Loucy (cell line): ENCODE data around the gene CCDC8.

Source experiments
- CTCF ChIP-seq: fragments of 200-600 bp; sonication (generic); conservative IDR thresholded peaks from 2 replicates; pipeline ENCODE4 v1.5.1; 2014; ENCODE audit warnings: mild to moderate bottlenecking, antibody characterized with exemption, low read length
- EZH2phosphoT487 ChIP-seq: fragments of 200-600 bp; IDR thresholded peaks from 2 replicates; pipeline ENCODE4 v1.6.1; 2018; ENCODE audit warnings: antibody characterized with exemption, mild to moderate bottlenecking, moderate library complexity, borderline replicate concordance

GRCh38 chr19:46452186-46452585 lies 38.8 kb upstream of the CCDC8 start:
- no peak for TF ChIP-seq CTCF
- TF ChIP-seq EZH2phosphoT487, result no peak
